ENCODE measurements around the gene KCNH4. TPM values are rescaled to one million over a fixed set of nuclear protein-coding genes. Genes with fewer than 3 reads are reported as not detected.

The KCNH4 gene
- total RNA-seq, 1 experiment from 2014 or later = 0.28 TPM

DNA sequence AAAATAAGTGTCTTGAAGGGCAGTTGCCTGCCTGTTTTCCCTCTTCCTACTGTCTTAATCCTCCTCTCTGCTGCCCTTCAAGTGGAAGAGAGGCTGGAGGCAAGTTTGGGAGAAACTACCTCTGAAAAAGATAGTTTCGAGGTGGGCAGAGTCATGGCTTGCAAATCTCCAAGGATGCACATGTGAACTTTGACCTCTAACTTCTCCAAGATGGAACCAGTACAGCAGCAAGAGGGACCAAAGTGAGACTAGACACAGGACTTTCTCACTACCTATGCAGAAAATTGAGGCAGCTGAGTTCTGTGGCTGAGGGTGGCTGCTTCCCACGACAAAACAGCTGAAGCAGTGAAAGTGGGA lies 887 bp upstream of the KCNH4 start:
- no peaks in the 10 kb centered on the region for H3K27me3 ChIP-seq (replicated peaks; ENCODE audit: insufficient read depth, low read depth, low read length, poor library complexity)
- CTCF ChIA-PET = interaction anchor here (1.0 kb wide), 1 partner anchor 8 kb away, joined by 3 read pairs; no protein-coding TSS in a partner anchor
- H3K4me1 ChIP-seq (ENCODE audit: insufficient read depth, low read length, poor library complexity, severe bottlenecking) = peaks cover 4% of the 10 kb centered on the region
- intact Hi-C loops (cut with micrococcal nuclease; ENCODE audit: unreplicated experiment) = no loop called here
- TF ChIP-seq, protein P1, sequence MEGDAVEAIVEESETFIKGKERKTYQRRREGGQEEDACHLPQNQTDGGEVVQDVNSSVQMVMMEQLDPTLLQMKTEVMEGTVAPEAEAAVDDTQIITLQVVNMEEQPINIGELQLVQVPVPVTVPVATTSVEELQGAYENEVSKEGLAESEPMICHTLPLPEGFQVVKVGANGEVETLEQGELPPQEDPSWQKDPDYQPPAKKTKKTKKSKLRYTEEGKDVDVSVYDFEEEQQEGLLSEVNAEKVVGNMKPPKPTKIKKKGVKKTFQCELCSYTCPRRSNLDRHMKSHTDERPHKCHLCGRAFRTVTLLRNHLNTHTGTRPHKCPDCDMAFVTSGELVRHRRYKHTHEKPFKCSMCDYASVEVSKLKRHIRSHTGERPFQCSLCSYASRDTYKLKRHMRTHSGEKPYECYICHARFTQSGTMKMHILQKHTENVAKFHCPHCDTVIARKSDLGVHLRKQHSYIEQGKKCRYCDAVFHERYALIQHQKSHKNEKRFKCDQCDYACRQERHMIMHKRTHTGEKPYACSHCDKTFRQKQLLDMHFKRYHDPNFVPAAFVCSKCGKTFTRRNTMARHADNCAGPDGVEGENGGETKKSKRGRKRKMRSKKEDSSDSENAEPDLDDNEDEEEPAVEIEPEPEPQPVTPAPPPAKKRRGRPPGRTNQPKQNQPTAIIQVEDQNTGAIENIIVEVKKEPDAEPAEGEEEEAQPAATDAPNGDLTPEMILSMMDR (conservative IDR thresholded peaks at IDR 0.05; ENCODE audit: low read depth, low read length) = no peak
- TF ChIP-seq EZH2 (IDR thresholded peaks at IDR 0.05; ENCODE audit: borderline replicate concordance, low read depth, low read length, poor library complexity, severe bottlenecking) = no peak
- no peak for DNase-seq (ENCODE audit: low spot score)
- no TSS peak for BruUV-seq (replicated peaks)
- no peaks in the 10 kb centered on the region for H3K36me3 ChIP-seq (ENCODE audit: insufficient read depth, low read length, poor library complexity, severe bottlenecking)
- POLR2A ChIA-PET (ENCODE audit: low non-redundant PET) = no interaction called here
- no peak overlapping the region for H3K4me3 ChIP-seq (ENCODE audit: low read depth, low read length, poor library complexity, severe bottlenecking)
- H3K27ac ChIP-seq (ENCODE audit: low read depth, low read length, poor library complexity, severe bottlenecking) = no peak overlapping the region
- H3K9me3 ChIP-seq (ENCODE audit: low read depth, low read length, poor library complexity, severe bottlenecking) = no peaks in the 10 kb centered on the region

DNA sequence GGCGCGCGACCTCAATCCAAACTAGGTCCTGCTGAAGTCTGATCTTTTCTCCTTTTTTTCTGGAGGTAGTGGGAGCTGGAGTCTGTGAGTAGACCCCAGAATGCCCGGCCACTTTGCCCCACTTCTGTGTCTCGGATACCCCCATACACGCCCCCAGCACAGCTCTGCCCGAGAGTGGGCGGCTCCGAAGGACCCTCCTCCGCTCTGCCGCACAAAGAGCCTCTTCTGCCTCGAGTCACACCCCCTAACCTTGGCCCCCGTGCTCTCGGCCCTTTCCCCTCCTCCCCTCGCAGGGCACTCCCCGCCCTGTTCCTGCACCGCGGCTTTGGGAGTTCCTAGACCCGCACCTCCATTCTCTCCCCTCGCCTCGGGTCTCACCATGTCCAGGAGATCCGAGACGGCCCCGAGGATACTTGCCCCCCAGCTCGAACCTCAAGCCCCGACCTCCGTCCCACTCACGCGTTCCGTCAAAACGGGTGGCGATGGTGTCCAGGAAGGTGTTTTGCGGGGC lies 476 bp downstream of the KCNH4 start:
- no peaks in the 10 kb centered on the region for H3K27me3 ChIP-seq (replicated peaks; ENCODE audit: insufficient read depth, low read depth, low read length, poor library complexity)
- CTCF ChIA-PET = no interaction called here
- TF ChIP-seq, protein P1 (conservative IDR thresholded peaks at IDR 0.05; ENCODE audit: low read depth, low read length) = no peak
- no peak for TF ChIP-seq EZH2 (IDR thresholded peaks at IDR 0.05; ENCODE audit: borderline replicate concordance, low read depth, low read length, poor library complexity, severe bottlenecking)
- H3K27ac ChIP-seq (ENCODE audit: low read depth, low read length, poor library complexity, severe bottlenecking) = no peak overlapping the region
- peak overlapping the region; percentile 30 for H3K4me3 ChIP-seq (ENCODE audit: low read depth, low read length, poor library complexity, severe bottlenecking)
- H3K36me3 ChIP-seq (ENCODE audit: insufficient read depth, low read length, poor library complexity, severe bottlenecking) = no peaks in the 10 kb centered on the region
- intact Hi-C loops (cut with micrococcal nuclease; ENCODE audit: unreplicated experiment) = no loop called here
- H3K9me3 ChIP-seq (ENCODE audit: low read depth, low read length, poor library complexity, severe bottlenecking) = no peaks in the 10 kb centered on the region
- POLR2A ChIA-PET (ENCODE audit: low non-redundant PET) = no interaction called here
- H3K4me1 ChIP-seq (ENCODE audit: insufficient read depth, low read length, poor library complexity, severe bottlenecking) = peaks cover 4% of the 10 kb centered on the region
- no peak for DNase-seq (ENCODE audit: low spot score)
- BruUV-seq (replicated peaks) = no TSS peak

DNA sequence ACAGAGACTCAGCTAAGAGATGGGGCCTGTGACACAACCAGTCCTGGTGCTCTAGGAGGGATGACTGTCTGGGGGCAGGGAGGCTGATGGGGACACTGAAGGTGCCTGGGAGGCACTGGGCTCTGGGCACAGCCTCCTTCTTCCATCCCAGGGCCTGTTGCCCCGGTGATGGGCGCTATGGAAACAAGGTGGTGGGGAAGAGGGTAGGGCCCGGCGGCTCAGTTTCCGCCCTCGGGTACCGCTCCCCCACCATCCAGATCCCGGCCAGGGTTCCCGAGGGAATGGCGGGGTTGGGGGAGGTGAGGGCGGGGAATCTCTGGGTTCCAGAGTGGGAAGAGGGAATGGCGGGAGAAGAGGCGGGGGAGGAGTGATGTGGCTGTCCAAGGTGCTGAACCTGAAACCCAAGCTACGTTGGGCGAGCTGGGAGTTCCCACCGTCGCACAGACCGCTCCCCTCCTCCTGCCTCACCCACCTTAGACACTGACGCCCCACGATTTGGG lies 981 bp downstream of the KCNH4 start:
- H3K4me1 ChIP-seq (ENCODE audit: insufficient read depth, low read length, poor library complexity, severe bottlenecking) = peaks cover 4% of the 10 kb centered on the region
- ChIA-PET CTCF (interaction anchor here (0.5 to 0.7 kb wide), 2 partner anchors 74 to 261 kb away, joined by 3 to 6 read pairs; no protein-coding TSS in a partner anchor), POLR2A (ENCODE audit: low non-redundant PET) (no interaction called here)
- intact Hi-C loops (cut with micrococcal nuclease; ENCODE audit: unreplicated experiment) = no loop called here
- TF ChIP-seq EZH2 (IDR thresholded peaks at IDR 0.05; ENCODE audit: borderline replicate concordance, low read depth, low read length, poor library complexity, severe bottlenecking) = no peak
- TF ChIP-seq, protein P1 (conservative IDR thresholded peaks at IDR 0.05; ENCODE audit: low read depth, low read length) = no peak
- H3K4me3 ChIP-seq (ENCODE audit: low read depth, low read length, poor library complexity, severe bottlenecking) = no peak overlapping the region
- no peak overlapping the region for H3K27ac ChIP-seq (ENCODE audit: low read depth, low read length, poor library complexity, severe bottlenecking)
- no TSS peak for BruUV-seq (replicated peaks)
- no peaks in the 10 kb centered on the region for H3K36me3 ChIP-seq (ENCODE audit: insufficient read depth, low read length, poor library complexity, severe bottlenecking)
- H3K27me3 ChIP-seq (replicated peaks; ENCODE audit: insufficient read depth, low read depth, low read length, poor library complexity) = no peaks in the 10 kb centered on the region
- peak; percentile 43 for DNase-seq (ENCODE audit: low spot score)
- H3K9me3 ChIP-seq (ENCODE audit: low read depth, low read length, poor library complexity, severe bottlenecking) = no peaks in the 10 kb centered on the region
